NCI-H2081 treated with DMSO at 0.1 percent for 48 hours (cell line): ENCODE results near the gene MACROD2.
"Not testable (repeated sequence)": the region's sequence is repeated elsewhere in the genome, so short reads cannot be mapped to it uniquely, and the experiment has no call there.

Source experiments
- DNase-seq: peaks from one replicate; lab custom pipeline; 2025; lab: John Stamatoyannopoulos, UW

Gene MACROD2

GRCh38 chr20:14915356-14915755 is 920.0 kb downstream of the MACROD2 start:
- DNase-seq, result no peak

GRCh38 chr20:14916360-14916920 is 921.1 kb downstream of the MACROD2 start:
- no peak for DNase-seq

GRCh38 chr20:14918281-14918680 is 923.0 kb downstream of the MACROD2 start:
- DNase-seq, result no peak

- DNase-seq, result no peak
Observed at GRCh38 chr20:14918976-14919375, 923.7 kb downstream of the MACROD2 start.

GRCh38 chr20:14919501-14920081 is 924.3 kb downstream of the MACROD2 start:
- peak; percentile 45 for DNase-seq

- DNase-seq, result peak; percentile 67
Observed at GRCh38 chr20:14921513-14921912, 926.2 kb downstream of the MACROD2 start.

GRCh38 chr20:14922503-14923267 is 927.4 kb downstream of the MACROD2 start:
- no peak for DNase-seq

- no peak for DNase-seq
Observed at GRCh38 chr20:14924433-14924832, 929.1 kb downstream of the MACROD2 start.

GRCh38 chr20:14925300-14925699 is 930.0 kb downstream of the MACROD2 start:
- DNase-seq, result no peak

GRCh38 chr20:14926436-14926835 is 931.1 kb downstream of the MACROD2 start:
- not testable (repeated sequence) for DNase-seq

- DNase-seq, result no peak
Observed at GRCh38 chr20:14928083-14928482, 932.8 kb downstream of the MACROD2 start.

- DNase-seq, result no peak
Observed at GRCh38 chr20:14929388-14929787, 934.1 kb downstream of the MACROD2 start.

- DNase-seq, result no peak
Observed at GRCh38 chr20:14932040-14932439, 936.7 kb downstream of the MACROD2 start.

GRCh38 chr20:14935285-14935684 is 940.0 kb downstream of the MACROD2 start:
- DNase-seq, result no peak

- DNase-seq, result no peak
Observed at GRCh38 chr20:14937021-14937420, 941.7 kb downstream of the MACROD2 start.

GRCh38 chr20:14937846-14938245 is 942.5 kb downstream of the MACROD2 start:
- no peak for DNase-seq

- no peak for DNase-seq
Observed at GRCh38 chr20:14947536-14947935, 952.2 kb downstream of the MACROD2 start.

- no peak for DNase-seq
Observed at GRCh38 chr20:14947946-14948345, 952.6 kb downstream of the MACROD2 start.

GRCh38 chr20:14948416-14948815 is 953.1 kb downstream of the MACROD2 start:
- no peak for DNase-seq

GRCh38 chr20:14950633-14951032 is 955.3 kb downstream of the MACROD2 start:
- DNase-seq, result no peak

- no peak for DNase-seq
Observed at GRCh38 chr20:14951105-14951504, 955.8 kb downstream of the MACROD2 start.

- DNase-seq, result no peak
Observed at GRCh38 chr20:14951707-14952418, 956.5 kb downstream of the MACROD2 start.

GRCh38 chr20:14953736-14954135 is 958.4 kb downstream of the MACROD2 start:
- DNase-seq, result no peak
